Measurements from ENCODE around the gene PHKB.

The PHKB gene

DNA sequence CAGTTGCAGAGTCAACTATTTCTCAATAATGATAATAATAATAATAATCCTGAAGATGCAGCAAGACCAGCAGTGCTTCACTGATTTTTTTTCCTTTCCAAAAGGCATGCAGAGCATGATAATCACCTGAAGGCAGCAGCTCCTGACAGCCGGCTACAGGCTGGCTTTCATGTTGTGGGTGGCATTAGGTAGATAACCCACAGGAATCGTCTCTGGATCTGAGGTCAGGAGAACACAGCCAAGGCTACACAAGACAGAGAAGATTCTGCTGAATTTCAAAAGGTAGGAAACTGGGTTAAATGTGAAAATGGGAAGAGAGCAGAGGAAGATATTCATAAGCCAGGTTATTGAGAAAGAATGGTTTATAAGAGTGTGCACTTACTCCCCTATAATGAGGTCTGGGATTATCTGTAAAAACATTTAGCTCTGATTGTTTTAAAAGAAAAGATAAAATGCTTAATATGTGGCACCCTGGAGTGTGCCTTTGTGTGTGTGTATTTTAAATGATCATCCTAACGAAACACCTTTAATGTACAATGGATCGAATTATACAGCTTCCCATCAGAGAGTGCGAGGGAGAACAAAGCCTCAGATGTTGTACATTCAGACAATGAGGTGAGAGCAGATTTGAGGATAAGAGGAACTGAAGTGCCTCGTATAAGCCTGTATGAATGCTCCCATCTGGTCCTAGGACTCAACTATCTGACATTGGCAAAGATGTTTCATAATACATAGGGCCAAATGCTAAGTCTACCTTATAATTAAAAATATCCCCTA is 273.1 kb downstream of the PHKB start:
- DNase-seq = no peak

DNA sequence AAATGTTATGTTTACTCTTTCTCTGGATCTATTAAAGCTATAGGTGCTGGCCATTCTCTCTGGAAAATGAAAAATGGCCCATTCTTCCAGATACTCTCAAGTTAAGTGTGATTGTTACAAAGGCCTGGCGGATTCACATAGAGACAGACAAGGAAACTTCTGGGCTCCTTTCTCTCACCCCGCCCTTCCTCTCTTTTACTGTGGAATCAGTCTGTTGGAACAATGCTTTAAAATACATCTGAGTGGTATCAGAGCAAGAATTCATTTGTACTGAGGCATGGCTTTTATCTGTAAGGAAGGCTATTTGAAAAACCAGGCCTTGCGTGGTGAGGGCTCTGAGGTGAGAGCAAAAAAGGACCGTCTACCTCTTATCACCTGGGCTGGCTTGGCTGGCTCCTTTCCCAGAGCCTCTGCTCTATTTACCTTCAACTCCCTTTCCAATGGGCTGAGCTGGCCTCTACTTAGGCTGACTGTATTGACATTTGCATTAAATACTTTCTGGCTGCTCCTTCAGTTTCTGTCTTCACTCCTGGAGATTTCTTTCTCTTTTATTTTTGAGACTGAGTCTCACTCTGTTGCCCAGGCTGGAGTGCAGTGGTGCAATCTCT is 274.0 kb downstream of the PHKB start:
- DNase-seq = no peak

DNA sequence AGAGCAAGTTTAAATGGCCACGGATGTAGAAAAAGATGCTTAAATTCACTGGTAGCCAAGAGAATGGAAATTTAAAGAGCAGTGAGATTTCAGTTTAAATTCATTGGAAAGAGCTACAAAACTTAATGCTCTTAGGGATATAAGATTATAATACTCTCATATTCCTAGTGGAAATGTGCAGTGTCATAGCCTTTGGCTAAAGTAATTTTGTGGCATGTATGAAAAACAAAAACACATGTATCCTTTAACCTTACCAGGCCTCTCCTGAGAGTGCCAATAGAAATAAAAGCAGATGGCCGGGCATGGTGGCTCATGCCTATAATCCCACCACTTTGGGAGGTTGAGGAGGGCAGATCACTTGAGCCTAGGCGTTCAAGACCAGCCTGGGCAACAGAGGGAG is 289.2 kb downstream of the PHKB start:
- no peak for DNase-seq
